ENCODE measurements around the gene BEND3.
"Not testable (repeated sequence)": the region's sequence is repeated elsewhere in the genome, so short reads cannot be mapped to it uniquely, and the experiment has no call there.

Gene BEND3

DNA sequence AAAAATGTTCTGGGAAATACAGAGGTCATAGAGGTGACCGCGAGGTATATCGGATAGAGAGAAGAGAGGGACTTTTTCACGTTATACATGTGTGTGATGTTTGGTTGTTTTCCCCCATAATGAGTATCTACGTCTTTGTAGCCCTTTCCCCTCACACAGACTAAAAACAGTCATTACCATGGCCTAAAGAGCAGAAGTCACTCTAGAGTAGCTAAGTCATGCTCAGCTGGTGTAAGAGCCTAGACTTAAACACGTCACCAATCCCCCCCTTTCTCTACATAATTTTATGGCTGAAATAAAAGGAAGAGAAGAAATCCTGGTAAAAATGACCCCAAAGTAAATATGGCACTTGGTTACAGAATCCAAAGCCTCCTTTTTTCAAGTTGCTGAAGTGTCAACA, 6.0 kb upstream of the BEND3 start:
- DNase-seq (ENCODE audit: low read depth) = no peak

DNA sequence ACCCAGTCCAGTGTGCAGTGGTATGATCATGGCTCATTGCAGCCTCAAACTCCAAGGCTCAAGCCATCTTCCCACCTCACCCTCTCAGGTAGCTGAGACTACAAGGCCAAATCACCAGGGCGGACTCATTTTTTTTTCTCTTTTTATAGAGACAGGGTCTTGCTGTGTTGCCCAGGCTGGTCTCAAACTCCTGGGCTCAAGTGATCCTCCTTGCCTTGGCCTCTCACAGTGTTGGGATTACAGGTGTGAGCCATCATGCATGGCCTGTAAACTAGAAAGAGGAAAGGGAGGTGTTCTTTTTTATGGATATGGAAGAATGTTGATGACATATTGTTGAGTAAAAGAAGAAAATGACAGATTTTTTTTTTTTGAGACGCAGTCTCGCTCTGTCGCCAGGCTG, 5.1 kb upstream of the BEND3 start:
- no peak for DNase-seq (ENCODE audit: low read depth)

DNA sequence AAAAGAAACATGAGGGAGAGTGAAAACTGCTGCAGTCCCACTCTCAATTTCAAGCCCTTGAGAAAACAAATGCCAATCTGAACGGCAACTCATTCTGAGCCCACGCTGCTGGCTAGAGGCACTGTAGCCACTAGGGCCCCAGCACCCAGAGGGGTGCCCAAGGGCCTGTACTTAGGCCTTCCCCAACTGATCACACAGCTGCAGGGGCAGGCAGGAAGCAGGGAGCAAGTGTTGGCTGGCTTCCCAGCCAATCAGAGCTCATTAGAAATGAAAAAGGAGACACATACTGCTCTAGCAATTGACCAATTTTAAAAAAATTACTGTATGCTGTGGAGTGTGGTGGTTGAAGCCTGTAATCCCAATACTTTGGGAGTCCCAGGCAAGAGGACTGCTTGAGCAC, 3.7 kb upstream of the BEND3 start:
- no peak for DNase-seq (ENCODE audit: low read depth)

DNA sequence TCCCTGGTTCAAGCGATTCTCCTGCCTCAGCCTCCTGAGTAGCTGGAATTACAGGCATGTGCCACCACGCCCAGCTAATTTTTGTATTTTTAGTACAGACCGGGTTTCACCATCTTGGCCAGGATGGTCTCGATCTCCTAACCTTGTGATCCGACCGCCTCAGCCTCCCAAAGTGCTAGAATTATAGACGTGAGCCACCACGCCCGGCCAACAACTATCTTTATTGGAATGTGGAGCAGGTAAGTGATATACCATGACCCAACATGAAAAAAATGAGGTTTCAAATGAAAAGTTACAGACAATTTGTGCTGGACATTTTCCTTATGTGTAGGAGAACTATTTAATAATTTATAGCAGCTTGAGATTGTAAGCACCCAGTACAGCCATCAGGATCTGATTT, 3.2 kb upstream of the BEND3 start:
- not testable (repeated sequence) for DNase-seq (ENCODE audit: low read depth)

- DNase-seq (ENCODE audit: low read depth) = no peak
These were observed 1.6 kb upstream of the BEND3 start for GRCh38 chr6:107116931-107117330.

GRCh38 chr6:107116328-107116892, 1.1 kb upstream of the BEND3 start:
- DNase-seq (ENCODE audit: low read depth) = peak; percentile 41

GRCh38 chr6:107115695-107116327, 496 bp upstream of the BEND3 start:
- peak; percentile 59 for DNase-seq (ENCODE audit: low read depth)

DNA sequence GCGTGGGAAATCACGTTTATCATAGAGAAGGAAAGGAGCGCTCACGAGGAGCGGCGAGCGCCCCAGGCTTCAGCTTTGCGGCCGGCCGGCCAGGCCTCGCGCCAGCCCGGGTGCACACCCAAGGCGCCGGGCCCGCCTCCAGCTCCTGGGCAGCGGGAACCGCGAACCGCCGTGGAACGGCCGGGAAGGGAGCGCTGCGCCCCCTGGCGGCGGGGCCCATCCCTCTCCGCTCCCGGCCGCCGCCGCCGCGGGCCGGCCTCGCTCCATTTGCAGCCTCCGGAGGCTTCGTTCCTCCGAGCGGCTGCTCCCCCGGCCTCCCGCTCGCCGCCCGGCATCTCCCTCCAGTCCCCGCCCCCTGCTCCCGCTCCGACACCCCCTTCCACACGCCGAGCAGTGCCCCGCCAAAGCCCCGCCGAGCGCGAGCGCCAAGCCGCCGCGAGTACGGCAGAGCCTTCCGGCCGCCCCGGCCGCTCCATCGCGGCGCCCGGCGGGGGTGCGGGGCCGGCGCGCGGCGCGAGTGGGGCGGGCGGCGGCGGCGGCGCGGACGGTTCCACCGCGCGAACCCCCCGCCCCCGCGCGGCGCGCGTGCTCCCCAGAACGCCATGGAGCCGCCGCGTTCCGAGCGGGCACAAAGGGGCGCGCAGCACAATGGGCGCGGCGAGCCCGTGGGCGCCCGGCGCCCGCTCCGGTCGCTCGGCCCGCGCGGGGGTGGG, 946 bp downstream of the BEND3 start:
- peak; percentile 87 for DNase-seq (ENCODE audit: low read depth)

GRCh38 chr6:107110200-107110599, 5.1 kb downstream of the BEND3 start:
- no peak for DNase-seq (ENCODE audit: low read depth)

DNA sequence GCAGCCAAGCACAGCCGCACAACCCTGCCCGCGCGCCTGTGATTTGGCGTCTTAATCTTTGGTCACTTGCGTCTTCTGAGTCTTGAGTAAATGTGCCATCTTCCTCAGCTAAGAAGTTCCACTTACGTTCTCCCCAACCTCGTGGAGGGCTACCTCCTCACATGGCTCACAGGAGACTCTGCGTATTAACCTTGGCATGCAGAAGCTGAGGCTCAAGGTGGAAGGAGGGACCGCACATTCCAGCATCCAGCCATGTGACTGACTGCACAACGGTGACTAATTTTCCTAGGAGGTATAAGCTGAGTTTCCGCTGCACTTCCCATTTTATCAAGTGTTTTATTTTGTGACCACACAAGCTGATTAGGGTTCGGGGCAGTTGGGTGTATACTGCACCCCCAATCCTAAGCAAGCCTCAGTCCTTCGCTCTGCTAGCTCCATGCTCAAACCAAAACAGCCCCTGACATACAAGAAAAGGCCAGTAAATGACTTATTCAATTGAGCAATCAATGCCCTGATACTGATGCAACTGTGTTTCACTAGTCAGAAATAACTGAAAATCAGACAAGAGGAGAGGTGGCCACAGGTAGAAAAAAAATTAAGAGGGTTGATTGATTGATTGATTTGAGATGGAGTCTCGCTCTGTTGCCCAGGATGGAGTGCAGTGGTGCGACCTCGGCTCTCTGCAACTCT, 7.0 kb downstream of the BEND3 start:
- DNase-seq (ENCODE audit: low read depth) = no peak

DNA sequence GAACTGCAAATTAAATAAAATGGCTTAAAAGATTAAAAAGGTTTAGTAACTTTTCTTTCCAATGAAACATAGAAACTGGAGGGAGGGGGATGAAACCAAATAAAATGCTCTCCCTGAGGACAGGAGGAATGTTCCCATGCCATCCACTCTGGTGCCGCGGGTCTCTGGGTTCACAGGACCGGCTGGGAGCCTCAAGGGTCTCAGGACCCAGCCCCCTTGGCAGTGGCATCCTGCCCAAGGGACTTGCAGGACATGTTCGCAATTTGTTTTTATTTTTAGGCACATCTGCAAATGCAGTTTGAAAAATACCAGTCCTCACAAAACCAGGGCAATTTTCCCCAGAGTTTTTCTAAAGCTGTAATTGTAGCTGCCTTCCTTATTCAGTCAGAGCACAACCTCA, 7.5 kb downstream of the BEND3 start:
- DNase-seq (ENCODE audit: low read depth) = no peak

DNA sequence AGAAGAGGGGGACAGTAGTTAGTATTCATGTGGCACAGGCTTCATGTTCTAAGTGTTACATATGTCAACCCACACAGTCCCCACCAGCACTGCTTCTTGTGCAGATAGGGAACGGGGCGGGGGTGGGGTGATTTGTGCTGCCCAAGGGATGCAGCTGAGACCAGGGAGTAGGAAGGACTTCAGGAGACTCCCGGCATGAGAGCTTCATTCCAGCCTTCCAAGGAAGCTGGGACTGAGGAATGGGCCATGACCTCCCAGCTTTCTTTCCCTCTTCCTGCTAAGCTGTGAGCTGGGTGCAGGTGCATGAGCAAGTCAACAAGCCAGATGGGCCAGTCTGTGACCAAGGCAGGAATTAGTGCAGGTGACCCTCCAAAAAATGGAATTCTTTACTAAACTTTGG, 9.2 kb downstream of the BEND3 start:
- DNase-seq (ENCODE audit: low read depth) = no peak

GRCh38 chr6:107105511-107106116, 9.7 kb downstream of the BEND3 start:
- DNase-seq (ENCODE audit: low read depth) = no peak

DNA sequence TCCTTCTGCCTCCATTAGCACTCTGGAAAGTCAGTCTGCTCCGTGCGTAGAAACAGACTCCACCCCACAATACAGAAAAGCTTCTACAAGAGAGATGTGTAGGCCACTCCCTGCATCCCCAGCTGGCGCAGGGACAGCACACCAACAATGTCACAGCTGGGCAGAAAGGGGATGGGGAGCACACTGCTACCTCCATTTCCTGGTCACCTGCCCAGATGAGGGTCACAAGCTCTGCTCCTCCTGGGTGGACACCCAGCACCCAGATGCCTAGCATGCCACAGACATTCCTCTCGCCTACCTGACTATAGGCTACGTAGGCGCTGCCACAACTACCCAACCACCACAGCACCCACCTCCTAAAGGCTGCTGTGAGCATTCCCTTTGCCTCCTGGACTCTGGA, 12.2 kb downstream of the BEND3 start:
- DNase-seq (ENCODE audit: low read depth) = no peak

DNA sequence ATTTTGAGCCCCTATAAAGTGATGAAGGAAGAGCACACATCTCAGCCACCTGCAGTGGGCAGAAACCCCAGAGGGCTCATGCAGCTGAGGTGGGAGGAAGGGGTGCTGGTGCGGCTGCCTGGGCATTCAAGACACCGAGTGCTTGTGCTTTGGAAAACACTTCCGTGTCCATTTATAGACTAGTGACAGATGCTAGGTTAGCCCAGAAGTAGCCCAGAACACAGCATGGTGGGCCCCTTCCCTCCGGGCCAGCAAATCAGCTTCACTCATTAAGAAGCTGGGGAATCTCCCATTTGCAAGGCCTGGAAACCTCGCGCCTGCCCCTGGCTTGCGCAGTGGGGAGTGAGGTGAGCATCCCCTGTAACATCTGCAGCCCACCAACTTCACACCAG, 12.9 kb downstream of the BEND3 start:
- no peak for DNase-seq (ENCODE audit: low read depth)

- no peak for DNase-seq (ENCODE audit: low read depth)
These were observed 13.5 kb downstream of the BEND3 start for GRCh38 chr6:107101686-107102413.

DNA sequence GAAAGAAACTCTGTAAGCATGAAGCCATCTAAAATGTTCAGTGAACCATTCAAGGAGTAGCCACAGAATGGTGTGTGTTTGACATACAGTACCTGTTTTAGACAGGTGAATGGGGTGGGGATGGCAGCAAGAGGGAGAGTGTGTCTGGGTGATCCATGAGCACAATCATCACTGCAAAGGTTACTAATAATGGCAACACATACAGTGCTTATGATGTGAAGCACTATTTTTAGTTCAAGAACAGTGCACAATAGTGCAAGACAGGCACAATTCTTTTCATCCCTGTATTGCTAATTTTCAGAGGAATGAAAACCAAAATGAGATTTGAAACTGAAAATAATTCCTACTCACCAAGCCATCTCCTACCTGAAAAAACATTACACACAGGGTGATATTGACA, 14.1 kb downstream of the BEND3 start:
- DNase-seq (ENCODE audit: low read depth) = no peak

DNA sequence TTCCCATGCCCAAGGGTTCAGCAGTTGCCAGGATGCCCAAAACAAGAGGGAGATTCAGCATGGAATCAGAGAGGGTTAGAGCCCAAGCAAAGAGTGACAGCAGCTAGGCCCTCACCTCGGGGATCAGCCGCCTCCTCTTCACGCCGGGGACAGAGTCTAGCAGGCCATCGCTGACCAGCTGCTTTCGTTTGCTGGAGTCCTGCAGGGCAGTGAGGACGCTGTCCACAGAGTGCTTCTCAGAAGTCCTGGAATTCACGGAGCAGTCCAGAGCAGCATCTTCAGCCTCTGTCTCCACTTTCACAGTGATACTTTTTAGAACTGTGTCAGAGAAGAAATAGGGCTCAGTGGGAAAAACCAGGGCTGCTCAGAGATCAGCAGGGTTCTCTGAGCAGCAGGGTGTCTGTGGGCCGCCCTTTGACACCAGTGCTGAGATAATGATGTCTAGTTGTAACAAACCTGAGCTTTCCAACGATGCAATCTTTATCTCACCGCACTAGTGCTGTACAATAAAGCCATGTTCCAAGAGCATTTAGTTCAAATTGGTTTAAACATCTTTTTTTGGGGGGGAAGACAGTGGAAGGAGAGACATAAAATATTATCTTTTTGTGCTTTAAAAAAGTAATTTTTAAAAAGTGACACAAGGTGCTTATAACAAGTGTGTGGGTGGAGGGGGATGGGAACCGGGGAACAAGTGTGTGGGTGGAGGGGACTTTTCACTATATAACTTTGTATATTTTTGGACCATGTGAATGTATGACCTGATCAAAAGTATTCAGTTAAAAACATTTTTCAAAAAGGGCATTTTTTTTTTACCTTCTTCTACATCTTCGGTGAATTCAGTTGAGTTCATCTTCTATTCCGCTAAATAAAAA, 16.6 kb downstream of the BEND3 start:
- DNase-seq (ENCODE audit: low read depth) = no peak

DNA sequence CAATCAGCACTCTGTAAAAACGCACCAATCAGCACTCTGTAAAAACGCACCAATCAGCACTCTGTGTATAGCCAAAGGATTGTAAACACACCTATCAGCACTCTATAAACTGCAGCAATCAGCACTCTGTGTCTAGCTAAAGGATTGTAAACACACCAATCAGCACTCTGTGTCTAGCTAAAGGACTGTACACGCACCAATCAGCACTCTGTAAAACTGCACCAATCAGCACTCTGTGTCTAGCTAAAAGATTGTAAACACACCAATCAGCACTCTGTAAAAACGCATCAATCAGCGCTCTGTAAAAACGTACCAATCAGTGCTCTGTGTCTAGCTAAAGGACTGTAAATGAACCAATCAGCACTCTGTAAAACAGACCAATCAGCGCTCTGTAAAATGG, 30.9 kb downstream of the BEND3 start:
- not testable (repeated sequence) for DNase-seq (ENCODE audit: low read depth)

- no peak for DNase-seq (ENCODE audit: low read depth)
These were observed 31.4 kb downstream of the BEND3 start for GRCh38 chr6:107083921-107084320.

All from ELR (cell line).